ENCODE measurements around the gene PHYHD1.

Gene PHYHD1

GRCh38 chr9:128901822-128902221 is 19.0 kb upstream of the PHYHD1 start:
- no peak for DNase-seq

- peak; percentile 83 to 84 for DNase-seq
These were observed 18.3 kb upstream of the PHYHD1 start for GRCh38 chr9:128902351-128903078.

- DNase-seq, result no peak
These were observed 17.7 kb upstream of the PHYHD1 start for GRCh38 chr9:128903079-128903461.

GRCh38 chr9:128903871-128904620 is 16.7 kb upstream of the PHYHD1 start:
- DNase-seq, result no peak

GRCh38 chr9:128905964-128906363 is 14.8 kb upstream of the PHYHD1 start:
- no peak for DNase-seq

GRCh38 chr9:128906741-128907140 is 14.0 kb upstream of the PHYHD1 start:
- DNase-seq, result no peak

- DNase-seq, result no peak
These were observed 12.4 kb upstream of the PHYHD1 start for GRCh38 chr9:128908372-128908771.

GRCh38 chr9:128909859-128910258 is 10.9 kb upstream of the PHYHD1 start:
- DNase-seq, result no peak

GRCh38 chr9:128910906-128911305 is 9.9 kb upstream of the PHYHD1 start:
- DNase-seq, result no peak

GRCh38 chr9:128911529-128912035 is 9.2 kb upstream of the PHYHD1 start:
- DNase-seq, result no peak

- DNase-seq, result no peak
These were observed 8.4 kb upstream of the PHYHD1 start for GRCh38 chr9:128912270-128912853.

- DNase-seq, result no peak
These were observed 7.5 kb upstream of the PHYHD1 start for GRCh38 chr9:128913048-128913900.

- DNase-seq, result no peak
These were observed 6.6 kb upstream of the PHYHD1 start for GRCh38 chr9:128913995-128914772.

- no peak for DNase-seq
These were observed 4.6 kb upstream of the PHYHD1 start for GRCh38 chr9:128916204-128916603.

GRCh38 chr9:128916745-128917144 is 4.0 kb upstream of the PHYHD1 start:
- no peak for DNase-seq

- no peak for DNase-seq
These were observed 3.5 kb upstream of the PHYHD1 start for GRCh38 chr9:128917151-128917849.

GRCh38 chr9:128918921-128919320 is 1.9 kb upstream of the PHYHD1 start:
- DNase-seq, result no peak

- no peak for DNase-seq
These were observed 1.2 kb upstream of the PHYHD1 start for GRCh38 chr9:128919402-128920089.

GRCh38 chr9:128921881-128922763 is 1.3 kb downstream of the PHYHD1 start:
- no peak for DNase-seq

GRCh38 chr9:128923493-128923883 is 2.7 kb downstream of the PHYHD1 start:
- DNase-seq, result no peak

Measured in activated CD4-positive, alpha-beta T cell treated with anti-CD3 and anti-CD28 coated beads, Interleukin-2, amount 50 U/mL, for 4 hours (primary cell).